ENCODE results near the gene NOP10. TPM values are rescaled to one million over a fixed set of nuclear protein-coding genes. Genes with fewer than 3 reads are reported as not detected.

Gene NOP10
- total and polyA plus RNA-seq, 2 donors (not counting 1 experiment from before 2014, with no cell fraction given), result 68.2 to 133 TPM

GRCh38 chr15:34334672-34335071, 8.3 kb downstream of the NOP10 start:
- peaks cover 0 to 4% of the 10 kb centered on the region in 2 experiments for H3K36me3 ChIP-seq (replicated peaks in 1 of 2; ENCODE audit: control extremely low read depth in 1 of 2, control insufficient read depth in 1 of 2, extremely low read depth in 1 of 2, insufficient read depth in 2 of 2, low read length in 1 of 2)
- ChIA-PET CTCF (interaction anchor here (1.3 to 3.0 kb wide), 2 partner anchors 33 to 93 kb away, joined by 6 to 13 read pairs; partner anchors contain the start of gene LPCAT4), POLR2A (interaction anchor here (2.3 kb wide), 1 partner anchor 8 kb away, joined by 7 read pairs; the partner anchor contains the start of genes NOP10 and NUTM1)
- ATAC-seq (ENCODE audit: low read depth) (no peak), DNase-seq (no peak)
- peaks cover 46 to 49% of the 10 kb centered on the region in 2 donors for H3K4me1 ChIP-seq (ENCODE audit: control insufficient read depth in 2 of 2, insufficient read depth in 2 of 2, low read length in 2 of 2)
- Mint-ChIP-seq H3K4me1 (peaks cover 57% of the 10 kb centered on the region), H3K27me3 (no peaks in the 10 kb centered on the region), H3K4me3 (peak overlapping the region; percentile 100), H3K27ac (peak overlapping the region; percentile 99), H3K9me3 (ENCODE audit: insufficient read depth) (no peaks in the 10 kb centered on the region)
- intact Hi-C loops (cut with micrococcal nuclease), result loop anchor here (1.0 to 10.0 kb wide), 3 partner anchors 8 to 650 kb away; partner anchors contain the start of gene ZNF770
- TF ChIP-seq, protein P1, sequence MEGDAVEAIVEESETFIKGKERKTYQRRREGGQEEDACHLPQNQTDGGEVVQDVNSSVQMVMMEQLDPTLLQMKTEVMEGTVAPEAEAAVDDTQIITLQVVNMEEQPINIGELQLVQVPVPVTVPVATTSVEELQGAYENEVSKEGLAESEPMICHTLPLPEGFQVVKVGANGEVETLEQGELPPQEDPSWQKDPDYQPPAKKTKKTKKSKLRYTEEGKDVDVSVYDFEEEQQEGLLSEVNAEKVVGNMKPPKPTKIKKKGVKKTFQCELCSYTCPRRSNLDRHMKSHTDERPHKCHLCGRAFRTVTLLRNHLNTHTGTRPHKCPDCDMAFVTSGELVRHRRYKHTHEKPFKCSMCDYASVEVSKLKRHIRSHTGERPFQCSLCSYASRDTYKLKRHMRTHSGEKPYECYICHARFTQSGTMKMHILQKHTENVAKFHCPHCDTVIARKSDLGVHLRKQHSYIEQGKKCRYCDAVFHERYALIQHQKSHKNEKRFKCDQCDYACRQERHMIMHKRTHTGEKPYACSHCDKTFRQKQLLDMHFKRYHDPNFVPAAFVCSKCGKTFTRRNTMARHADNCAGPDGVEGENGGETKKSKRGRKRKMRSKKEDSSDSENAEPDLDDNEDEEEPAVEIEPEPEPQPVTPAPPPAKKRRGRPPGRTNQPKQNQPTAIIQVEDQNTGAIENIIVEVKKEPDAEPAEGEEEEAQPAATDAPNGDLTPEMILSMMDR (IDR thresholded peaks at IDR 0.05), result no peak
- no peak for TF ChIP-seq EZH2 (IDR thresholded peaks at IDR 0.05; ENCODE audit: borderline replicate concordance, insufficient read depth, low read depth, low read length, poor library complexity, severe bottlenecking)
- WGBS (ENCODE audit: insufficient coverage), result no CpG with 5 or more reads among the region's 4 CpGs
- no peaks in the 10 kb centered on the region for H3K27me3 ChIP-seq (replicated peaks in 1 of 4; ENCODE audit: control extremely low read depth in 1 of 4, control insufficient read depth in 3 of 4, insufficient read depth in 4 of 4, low read length in 3 of 4)
- no peaks in the 10 kb centered on the region for H4K20me1 ChIP-seq (ENCODE audit: control insufficient read depth, insufficient read depth, low read length, poor library complexity, severe bottlenecking)
- peaks cover 98% of the 10 kb centered on the region for H3K79me2 ChIP-seq (ENCODE audit: control insufficient read depth, insufficient read depth, low read length)
- H3K9me3 ChIP-seq (ENCODE audit: control extremely low read depth in 1 of 3, control insufficient read depth in 2 of 3, insufficient read depth in 1 of 3, low read length in 2 of 3), result no peaks in the 10 kb centered on the region
- peak overlapping the region; percentile 98 for H3K9ac ChIP-seq (ENCODE audit: low read length)
- H3K4me2 ChIP-seq (replicated peaks; ENCODE audit: low read depth, low read length, poor library complexity, severe bottlenecking), result peak overlapping the region; percentile 85
- H3K27ac ChIP-seq (ENCODE audit: low read length in 2 of 2), result peak overlapping the region; percentile 87 to 93
- H2AFZ ChIP-seq (ENCODE audit: insufficient read depth, low read depth, low read length, poor library complexity, severe bottlenecking), result peak overlapping the region; percentile 59
- H3K4me3 ChIP-seq (ENCODE audit: control extremely low read depth in 1 of 5, extremely low read depth in 1 of 5, insufficient read depth in 1 of 5, low read depth in 2 of 5, low read length in 4 of 5), result peak overlapping the region; percentile 96 to 98 (median 97)

DNA sequence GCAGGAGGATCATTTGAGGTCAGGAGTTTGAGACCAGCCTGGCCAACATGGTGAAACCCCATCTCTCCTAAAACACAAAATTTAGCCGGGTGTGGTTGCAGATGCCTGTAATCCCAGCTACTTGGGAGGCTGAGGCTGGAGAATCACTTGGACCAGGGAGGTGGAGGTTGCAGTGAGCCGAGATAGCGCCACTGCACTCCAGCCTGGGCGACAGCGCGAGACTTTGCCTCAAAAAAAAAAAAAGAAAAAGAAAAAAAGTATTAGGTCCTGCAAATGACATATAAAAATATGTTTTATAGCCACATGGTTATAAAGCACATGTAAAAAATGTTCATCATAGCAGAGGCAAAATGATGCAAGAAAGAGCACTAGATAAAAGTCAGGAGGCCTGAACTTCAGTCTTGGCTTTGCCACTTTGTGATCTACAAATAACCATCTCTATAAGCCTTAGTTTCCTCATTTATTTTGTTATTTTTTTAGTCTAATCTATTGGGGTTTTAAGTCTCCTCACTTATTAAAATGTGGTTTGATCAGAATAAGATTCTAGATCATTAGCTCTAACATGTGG, 10.3 kb downstream of the NOP10 start:
- Histone ChIP-seq H3K27me3 (replicated peaks in 1 of 4; ENCODE audit: control extremely low read depth in 1 of 4, control insufficient read depth in 3 of 4, insufficient read depth in 4 of 4, low read length in 3 of 4) (no peaks in the 10 kb centered on the region), H3K79me2 (ENCODE audit: control insufficient read depth, insufficient read depth, low read length) (peaks cover 100% of the 10 kb centered on the region), H3K4me2 (replicated peaks; ENCODE audit: low read depth, low read length, poor library complexity, severe bottlenecking) (peak overlapping the region; percentile 85), H3K27ac (ENCODE audit: low read length in 2 of 2) (peak overlapping the region; percentile 87 to 93), H3K9me3 (ENCODE audit: control extremely low read depth in 1 of 3, control insufficient read depth in 2 of 3, insufficient read depth in 1 of 3, low read length in 2 of 3) (no peaks in the 10 kb centered on the region), H3K4me1 (ENCODE audit: control insufficient read depth in 2 of 2, insufficient read depth in 2 of 2, low read length in 2 of 2) (peaks cover 62 to 63% of the 10 kb centered on the region in 2 donors), H2AFZ (ENCODE audit: insufficient read depth, low read depth, low read length, poor library complexity, severe bottlenecking) (no peak overlapping the region), H3K36me3 (replicated peaks in 1 of 2; ENCODE audit: control extremely low read depth in 1 of 2, control insufficient read depth in 1 of 2, extremely low read depth in 1 of 2, insufficient read depth in 2 of 2, low read length in 1 of 2) (no peaks in the 10 kb centered on the region), H4K20me1 (ENCODE audit: control insufficient read depth, insufficient read depth, low read length, poor library complexity, severe bottlenecking) (no peaks in the 10 kb centered on the region), H3K4me3 (ENCODE audit: control extremely low read depth in 1 of 5, extremely low read depth in 1 of 5, insufficient read depth in 1 of 5, low read depth in 2 of 5, low read length in 4 of 5) (peak overlapping the region in 2 of 5 experiments; percentile 1 to 98), H3K9ac (ENCODE audit: low read length) (peak overlapping the region; percentile 98)
- ATAC-seq (ENCODE audit: low read depth) (no peak), DNase-seq (no peak)
- no CpG with 5 or more reads among the region's 6 CpGs for WGBS (ENCODE audit: insufficient coverage)
- ChIA-PET POLR2A (interaction anchor here (1.5 to 2.3 kb wide), 2 partner anchors 10 to 35 kb away, joined by 4 to 7 read pairs; partner anchors contain the start of genes NOP10 and NUTM1), CTCF (interaction anchor here (1.0 to 3.0 kb wide), 4 partner anchors 10 to 91 kb away, joined by 3 to 13 read pairs (median 6); partner anchors contain the start of genes NOP10 and NUTM1)
- Mint-ChIP-seq H3K9me3 (ENCODE audit: insufficient read depth) (no peaks in the 10 kb centered on the region), H3K27ac (peak overlapping the region; percentile 80), H3K4me1 (peaks cover 70% of the 10 kb centered on the region), H3K4me3 (peak overlapping the region; percentile 40), H3K27me3 (no peaks in the 10 kb centered on the region)
- intact Hi-C loops (cut with micrococcal nuclease), result loop anchor here (10.0 kb wide), 1 partner anchor 652 kb away; the partner anchor contains the start of gene ZNF770
- TF ChIP-seq, protein P1 (IDR thresholded peaks at IDR 0.05), result no peak
- TF ChIP-seq EZH2 (IDR thresholded peaks at IDR 0.05; ENCODE audit: borderline replicate concordance, insufficient read depth, low read depth, low read length, poor library complexity, severe bottlenecking), result no peak
